Measurements from ENCODE around the gene FOXK1.
"Not testable (repeated sequence)": the region's sequence is repeated elsewhere in the genome, so short reads cannot be mapped to it uniquely, and the experiment has no call there.

The FOXK1 gene

DNA sequence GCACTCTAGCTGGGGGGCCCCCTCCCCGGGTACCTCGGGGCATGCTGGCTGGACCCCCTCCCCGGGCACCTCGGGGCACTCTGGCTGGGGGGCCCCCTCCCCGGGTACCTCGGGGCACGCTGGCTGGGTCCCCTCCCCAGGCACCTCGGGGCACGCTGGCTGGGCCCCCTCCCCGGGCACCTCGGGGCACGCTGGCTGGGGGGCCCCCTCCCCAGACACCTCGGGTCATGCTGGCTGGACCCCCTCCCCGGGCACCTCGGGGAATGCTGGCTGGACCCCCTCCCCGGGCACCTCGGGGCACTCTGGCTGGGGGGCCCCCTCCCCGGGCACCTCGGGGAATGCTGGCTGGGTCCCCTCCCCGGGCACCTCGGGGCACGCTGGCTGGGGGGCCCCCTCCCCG lies 120.5 kb downstream of the FOXK1 start:
- not testable (repeated sequence) for DNase-seq

DNA sequence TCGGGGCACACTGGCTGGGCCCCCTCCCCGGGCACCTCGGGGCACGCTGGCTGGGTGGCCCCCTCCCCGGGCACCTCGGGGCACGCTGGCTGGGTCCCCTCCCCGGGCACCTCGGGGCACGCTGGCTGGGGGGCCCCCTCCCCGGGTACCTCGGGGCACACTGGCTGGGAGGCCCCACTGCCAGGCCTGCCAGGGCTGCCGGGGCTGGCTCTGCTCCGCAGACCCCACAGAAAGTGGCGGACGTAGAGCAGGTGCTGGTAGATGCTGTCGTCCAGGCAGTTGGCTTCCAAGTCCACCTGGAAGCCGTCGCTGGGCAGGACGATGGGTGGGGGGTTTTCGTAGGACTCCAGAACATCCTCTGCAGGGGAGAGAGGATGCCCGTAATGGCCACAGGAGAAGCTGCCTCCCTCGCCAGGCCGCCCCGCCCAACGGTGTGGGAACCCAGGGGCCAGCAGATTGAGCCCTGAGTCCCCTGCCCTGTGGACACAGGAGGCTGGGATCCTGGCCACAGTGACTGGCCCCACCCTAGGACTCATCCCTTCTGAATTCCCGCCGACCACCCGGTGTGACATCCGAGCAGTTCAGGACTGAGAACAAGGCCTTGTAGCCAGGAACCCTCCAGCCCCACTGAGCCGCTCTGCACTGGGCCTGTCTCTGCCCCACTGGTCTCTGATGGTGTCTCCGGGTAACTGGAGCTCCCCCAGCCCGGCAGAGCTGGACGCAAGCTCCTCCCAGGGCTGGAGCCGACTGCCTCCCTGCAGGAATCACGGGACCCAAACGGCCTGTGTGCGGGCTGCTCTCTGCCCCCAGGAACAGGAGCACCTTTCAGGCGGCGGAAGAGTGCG lies 121.5 kb downstream of the FOXK1 start:
- DNase-seq: no peak

GRCh38 chr7:4805110-4805983 lies 123.3 kb downstream of the FOXK1 start:
- no peak for DNase-seq

GRCh38 chr7:4805984-4806300 lies 123.8 kb downstream of the FOXK1 start:
- no peak for DNase-seq

GRCh38 chr7:4806983-4807597 lies 125.0 kb downstream of the FOXK1 start:
- DNase-seq: no peak

- no peak for DNase-seq
Observed at GRCh38 chr7:4807598-4808016, 125.5 kb downstream of the FOXK1 start.

DNA sequence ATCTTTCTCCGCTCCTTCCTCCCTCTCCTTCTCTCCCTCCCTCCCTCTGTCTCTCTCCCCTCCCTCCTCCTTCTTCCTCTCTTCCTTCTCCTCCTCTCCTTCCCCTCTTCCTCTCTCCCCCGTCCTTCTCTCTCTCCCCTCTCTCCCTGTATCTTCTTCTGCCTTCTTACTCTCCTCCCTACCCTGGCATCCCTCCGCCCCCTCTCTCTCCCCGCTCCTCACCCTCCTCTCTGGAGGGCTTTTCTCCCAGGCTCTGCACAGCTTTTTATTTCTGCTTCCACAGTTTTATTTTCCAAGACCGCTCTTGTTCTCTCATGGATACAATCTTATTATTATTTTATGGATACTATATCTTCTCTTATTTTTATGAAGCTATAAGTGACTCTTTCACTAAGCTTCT lies 125.9 kb downstream of the FOXK1 start:
- DNase-seq: no peak

GRCh38 chr7:4808565-4808964 lies 126.5 kb downstream of the FOXK1 start:
- no peak for DNase-seq

DNA sequence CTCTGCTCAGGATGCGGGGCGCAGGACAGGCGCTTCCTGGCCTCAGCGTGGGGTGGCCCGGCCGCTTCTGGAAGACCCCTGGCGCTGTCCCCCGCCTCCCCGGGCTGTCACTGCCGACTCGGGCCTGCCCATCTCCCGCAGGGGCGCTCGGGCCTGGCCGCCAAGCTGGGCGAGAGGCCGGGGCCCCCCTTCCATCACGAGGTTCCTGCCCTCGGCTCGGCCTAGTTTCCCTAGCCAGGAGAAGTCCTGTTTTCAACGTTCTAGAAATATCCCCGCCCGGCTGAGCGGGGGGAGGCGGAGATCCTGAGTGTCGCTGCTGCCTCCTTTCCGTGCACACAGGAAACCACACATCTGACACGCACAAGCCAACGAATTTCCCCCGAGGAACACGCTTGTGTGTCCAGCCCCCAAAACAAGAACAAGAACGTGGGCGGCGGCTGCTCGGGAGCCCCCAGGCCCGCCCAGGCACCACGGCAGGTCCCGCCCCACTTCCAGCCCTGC lies 127.0 kb downstream of the FOXK1 start:
- DNase-seq: no peak

DNA sequence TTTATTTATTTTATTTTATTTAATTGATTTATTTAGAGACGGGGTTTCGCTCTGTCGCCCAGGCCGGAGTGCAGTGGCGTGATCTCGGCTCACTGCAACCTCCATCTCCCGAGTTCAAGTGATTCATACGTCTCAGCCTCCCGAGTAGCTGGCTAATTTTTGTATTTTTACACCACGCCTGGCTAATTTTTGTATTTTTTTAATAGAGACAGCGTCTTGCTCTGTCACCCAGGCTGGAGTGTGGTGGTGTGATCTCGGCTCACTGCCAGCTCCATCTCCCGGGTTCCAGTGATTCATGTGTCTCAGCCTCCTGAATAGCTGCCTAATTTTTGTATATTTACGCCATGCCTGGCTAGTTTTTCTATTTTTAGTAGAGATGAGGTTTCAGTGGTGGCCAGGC lies 127.6 kb downstream of the FOXK1 start:
- no peak for DNase-seq

DNA sequence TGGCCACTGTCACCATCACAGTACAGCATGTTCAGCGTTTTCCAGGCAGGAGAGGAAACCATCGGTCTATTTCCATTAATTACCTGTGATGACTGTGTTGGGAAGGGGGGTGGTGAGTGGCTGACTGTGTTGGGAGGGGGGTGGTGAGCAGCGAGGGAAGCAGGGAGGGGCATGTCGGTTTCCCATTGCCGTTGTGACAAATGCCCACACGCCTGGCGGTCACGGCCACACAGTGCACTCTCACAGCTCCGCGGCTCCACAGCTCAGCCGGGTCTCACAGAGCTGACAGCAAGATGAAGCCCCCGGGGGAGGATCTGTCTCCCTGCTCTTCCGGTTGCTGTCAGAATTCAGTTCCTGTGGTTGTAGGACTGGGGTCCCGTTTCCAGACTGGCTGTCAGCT lies 132.3 kb downstream of the FOXK1 start:
- no peak for DNase-seq

- no peak for DNase-seq
Observed at GRCh38 chr7:4815121-4815520, 133.0 kb downstream of the FOXK1 start.

GRCh38 chr7:4815609-4816418 lies 133.7 kb downstream of the FOXK1 start:
- no peak for DNase-seq

DNA sequence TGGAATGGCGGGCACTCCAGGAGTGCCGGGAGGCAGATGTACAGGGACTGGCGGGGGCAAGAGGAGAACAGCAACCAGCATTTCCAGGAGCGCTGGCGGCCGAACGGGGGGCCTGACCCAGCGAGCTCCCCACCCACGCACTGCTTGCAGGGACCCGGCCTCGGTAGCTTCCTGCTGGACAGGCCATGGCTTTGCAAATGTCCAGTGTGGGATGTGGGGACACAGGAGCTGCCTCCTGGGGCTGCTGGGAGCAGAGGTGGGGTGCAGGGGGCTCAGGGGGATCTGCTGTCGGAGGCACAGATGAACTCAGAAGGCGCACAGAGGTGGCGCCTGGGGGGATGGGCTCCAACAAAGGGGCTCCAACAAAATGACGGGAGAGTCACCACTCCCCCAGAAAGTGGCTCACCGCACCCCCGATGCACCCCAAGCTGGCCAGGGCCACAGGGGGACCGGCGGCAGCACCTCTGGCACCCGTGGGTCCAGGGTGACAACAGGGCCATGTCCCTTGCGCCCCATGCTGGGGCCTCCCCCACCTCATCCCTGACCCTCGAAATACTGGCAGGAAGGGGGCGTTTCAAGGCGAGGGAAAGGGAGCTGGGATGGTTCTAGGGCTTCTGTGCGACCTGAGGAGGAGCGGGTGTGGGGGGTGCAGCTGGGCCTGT lies 134.5 kb downstream of the FOXK1 start:
- no peak for DNase-seq

DNA sequence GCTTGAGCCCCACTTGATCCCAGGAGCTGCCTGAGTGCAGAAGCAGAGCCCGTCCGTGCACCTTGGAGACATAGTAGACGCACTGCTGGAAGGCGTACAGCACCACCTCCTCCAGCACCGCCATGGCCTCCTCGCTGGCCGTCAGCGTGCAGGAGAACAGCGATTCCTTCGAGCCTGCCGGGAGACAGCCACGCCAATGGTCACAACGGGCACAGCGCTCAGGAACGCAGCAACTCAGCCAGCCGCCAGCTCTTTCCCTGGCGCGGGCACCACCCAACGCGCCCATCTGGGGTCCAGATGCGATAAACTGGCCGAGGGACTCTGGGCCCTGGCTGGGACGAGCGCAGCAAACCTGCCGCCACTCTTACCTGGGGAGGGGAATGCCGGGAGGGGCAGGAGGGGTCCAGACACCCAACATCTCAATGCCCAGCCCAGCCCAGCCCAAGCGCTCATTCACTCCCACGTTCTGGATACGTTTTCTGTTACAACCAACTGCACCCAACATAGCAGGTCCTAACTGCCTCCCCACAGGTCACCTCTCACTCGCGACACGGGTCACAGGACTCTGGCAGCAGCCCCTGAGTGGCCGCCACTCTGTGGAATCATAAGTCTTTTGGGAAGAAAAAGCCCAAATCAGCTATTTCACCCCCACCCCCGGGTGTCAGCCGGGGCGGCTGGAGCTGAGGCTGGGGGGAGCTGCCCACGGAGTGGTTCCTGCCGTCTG lies 135.2 kb downstream of the FOXK1 start:
- DNase-seq: no peak

DNA sequence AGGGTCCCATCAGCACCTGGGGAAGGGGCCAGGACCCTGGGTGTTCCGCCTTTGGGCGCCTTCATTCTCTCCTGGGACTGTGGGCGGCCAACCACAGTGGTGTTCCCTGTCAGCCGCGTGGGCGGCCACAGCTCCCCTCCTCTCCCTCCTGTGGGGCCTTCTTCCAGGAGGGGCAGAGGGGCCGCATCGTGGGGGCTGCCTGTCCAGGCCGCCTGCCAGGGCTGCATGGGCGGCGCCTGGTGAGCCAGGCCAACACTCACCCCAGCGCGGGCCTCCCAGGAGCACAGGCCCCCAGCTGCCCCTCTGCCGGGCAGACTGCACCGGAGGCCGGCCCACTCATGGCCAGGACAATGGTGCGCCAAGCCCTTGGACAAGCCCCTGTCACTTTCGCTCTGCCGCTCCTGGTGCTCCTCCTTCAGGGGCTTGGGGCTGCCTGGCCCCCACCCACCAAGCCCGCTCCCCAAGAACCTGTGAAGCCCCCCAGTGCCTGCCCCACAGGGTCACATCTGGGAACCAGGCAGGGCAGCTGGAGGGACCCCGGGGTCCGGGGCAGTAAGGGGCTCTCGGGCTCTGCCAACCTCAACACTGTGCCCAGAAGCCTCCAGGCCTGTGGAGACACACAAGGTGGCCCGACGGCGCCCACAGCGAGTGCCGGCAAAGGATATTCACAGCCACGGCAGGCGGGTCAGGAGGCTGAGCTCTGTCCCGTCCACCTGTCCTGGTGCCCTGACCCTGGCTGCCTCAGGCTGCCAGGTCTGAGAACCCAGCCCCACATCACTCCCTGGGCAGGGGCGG lies 136.1 kb downstream of the FOXK1 start:
- no peak for DNase-seq

- DNase-seq: no peak
Observed at GRCh38 chr7:4819560-4820404, 137.7 kb downstream of the FOXK1 start.

GRCh38 chr7:4820405-4820966 lies 138.4 kb downstream of the FOXK1 start:
- no peak for DNase-seq
